ENCODE measurements around the gene TPPP. TPM values are rescaled to one million over a fixed set of nuclear protein-coding genes. Genes with fewer than 3 reads are reported as not detected.
"Not testable (repeated sequence)": the region's sequence is repeated elsewhere in the genome, so short reads cannot be mapped to it uniquely, and the experiment has no call there.

Gene TPPP
- total RNA-seq, 1 donor from 2014 or later, result 1.1 TPM

DNA sequence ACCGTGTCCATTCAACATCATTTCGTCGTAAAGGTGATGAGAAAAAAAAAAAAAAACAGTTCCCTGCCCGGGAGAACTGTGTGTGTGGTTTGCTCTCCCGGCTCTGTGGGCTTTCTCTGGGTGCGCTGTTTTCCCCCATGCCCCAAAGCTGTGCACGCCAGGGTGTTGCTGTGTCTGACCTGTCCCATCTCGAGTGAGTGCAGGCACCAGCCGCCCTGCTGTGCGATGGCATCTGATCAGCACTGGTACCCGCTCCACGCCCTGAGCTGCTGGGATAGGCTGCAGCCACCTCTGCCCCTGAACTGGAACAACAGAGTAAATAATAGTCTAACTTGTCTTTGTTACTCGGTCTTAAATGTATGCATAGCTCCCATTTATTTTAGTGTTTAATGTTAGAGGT is 47.7 kb downstream of the TPPP start:
- no peak for DNase-seq

DNA sequence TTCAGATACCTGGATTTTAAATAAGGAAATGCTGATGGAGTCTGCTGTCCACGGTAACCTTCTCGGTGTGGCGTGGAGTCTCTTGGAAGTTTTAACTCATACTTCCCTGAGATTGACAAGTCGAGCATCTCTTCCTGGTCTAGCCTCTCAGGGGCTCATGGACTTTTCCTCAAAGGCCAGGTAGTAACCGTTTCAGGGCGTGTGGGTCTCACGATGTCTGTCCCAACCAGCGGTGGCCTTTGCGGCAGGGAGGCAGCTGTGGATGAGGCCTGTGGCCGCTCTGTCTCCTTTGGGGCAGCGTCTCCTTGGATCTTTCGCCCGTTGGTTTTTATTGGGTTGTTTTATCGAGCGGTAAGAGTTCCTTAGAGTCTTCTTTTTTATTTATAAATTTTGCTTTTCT is 48.2 kb downstream of the TPPP start:
- DNase-seq, result no peak

DNA sequence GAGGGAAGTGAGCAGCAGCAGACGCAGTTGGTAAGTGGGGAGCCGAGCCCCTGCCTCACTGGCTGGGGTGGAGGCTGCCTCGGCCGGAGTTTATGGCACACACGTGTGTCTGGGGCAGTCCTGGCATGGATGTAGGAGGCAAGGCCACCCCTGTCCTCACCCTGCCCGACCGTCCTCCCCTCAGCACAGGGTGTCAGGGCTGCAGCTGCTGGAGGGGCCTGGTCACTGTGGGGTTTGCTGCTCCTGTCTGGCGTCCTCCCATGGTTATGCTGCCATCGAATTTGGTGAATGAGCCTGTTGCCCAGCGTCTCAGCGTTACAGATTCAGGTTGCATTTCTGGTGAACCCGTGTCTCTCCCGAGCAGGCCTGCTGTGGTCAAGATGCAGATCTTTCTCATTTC is 48.6 kb downstream of the TPPP start:
- DNase-seq, result no peak

DNA sequence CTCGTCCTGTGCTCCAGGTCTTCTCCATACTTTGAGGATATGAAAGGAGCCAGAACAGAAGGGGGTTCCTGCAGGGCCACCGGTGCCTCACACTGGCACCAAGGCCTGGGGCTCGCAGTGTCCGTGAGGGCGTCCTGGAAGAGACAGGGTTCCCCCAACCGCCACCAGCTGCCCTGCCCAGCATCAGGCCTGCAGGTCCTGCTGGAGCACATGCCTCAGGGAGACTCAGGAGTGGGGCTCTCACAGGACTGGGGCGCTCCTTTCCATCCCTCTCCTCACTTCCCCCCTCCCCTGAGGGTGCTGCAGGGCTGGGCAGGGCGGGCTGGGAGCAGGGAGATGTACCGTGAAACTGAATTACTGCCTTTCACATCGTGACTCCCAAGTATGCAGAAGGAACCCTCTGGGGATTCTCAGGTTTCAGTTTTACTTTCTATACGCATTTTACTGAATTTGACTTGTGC is 49.3 kb downstream of the TPPP start:
- no peak for DNase-seq

DNA sequence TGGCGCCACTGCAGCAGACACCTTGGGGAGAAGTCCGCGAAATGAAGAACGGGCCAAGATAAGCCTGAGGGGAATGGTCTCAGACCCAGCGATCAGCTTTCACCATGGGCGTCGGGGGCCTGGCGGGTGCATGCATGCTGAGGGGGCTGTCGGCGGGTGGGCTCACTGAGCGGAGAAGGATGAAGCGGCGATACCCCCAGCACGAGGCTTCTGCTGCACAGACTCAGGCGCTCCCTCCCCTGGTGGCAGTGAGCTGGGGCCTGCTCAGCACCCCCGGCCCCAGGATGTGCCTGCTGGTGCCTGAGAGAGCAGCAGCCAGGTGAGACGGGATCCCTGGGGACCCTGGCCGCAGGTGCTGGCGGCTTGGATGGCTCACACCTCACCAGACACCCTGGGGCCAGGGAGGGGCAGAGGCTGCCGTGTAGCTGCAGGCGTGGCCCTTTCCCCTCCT is 49.8 kb downstream of the TPPP start:
- no peak for DNase-seq

DNA sequence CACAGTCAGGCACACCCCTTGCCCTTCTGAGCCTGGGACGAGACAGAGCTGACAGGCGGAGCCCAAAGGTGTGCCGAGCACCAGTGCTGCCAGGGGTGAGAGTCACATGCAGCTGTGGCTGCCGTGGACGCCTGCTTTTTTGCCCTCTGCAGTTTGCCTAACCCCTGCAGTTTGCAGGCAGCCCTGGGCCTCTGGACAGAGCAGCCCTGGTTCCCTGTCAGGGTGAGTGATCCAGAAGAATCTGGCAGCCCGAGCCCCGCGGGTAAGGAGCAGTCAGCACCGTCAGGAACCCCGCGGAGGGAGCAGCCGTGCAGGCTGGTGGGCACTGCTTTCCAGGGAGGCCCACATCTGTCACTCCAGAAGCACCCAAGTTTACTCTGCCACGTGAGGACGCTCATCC is 50.7 kb downstream of the TPPP start:
- DNase-seq, result no peak

DNA sequence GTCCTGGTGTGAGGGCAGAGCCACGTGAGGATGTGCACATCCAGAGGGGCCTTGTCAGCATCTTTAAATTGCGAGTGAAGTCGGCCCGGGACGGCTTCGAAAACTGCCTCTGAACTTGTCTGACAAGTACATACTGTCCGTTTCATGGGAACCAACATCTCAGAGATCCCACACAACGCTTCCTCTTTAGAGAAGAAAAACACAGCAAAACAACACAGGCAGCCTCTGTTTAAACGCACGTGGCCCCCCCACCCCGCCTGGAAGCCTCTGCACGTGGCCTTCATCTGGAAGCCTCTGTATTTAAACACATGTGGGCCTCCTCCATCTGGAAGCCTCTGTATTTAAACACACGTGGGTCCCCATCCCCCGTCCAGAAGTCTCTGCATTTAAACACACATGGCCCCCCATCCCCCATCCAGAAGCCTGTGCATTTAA is 51.8 kb downstream of the TPPP start:
- peak; percentile 8 for DNase-seq

DNA sequence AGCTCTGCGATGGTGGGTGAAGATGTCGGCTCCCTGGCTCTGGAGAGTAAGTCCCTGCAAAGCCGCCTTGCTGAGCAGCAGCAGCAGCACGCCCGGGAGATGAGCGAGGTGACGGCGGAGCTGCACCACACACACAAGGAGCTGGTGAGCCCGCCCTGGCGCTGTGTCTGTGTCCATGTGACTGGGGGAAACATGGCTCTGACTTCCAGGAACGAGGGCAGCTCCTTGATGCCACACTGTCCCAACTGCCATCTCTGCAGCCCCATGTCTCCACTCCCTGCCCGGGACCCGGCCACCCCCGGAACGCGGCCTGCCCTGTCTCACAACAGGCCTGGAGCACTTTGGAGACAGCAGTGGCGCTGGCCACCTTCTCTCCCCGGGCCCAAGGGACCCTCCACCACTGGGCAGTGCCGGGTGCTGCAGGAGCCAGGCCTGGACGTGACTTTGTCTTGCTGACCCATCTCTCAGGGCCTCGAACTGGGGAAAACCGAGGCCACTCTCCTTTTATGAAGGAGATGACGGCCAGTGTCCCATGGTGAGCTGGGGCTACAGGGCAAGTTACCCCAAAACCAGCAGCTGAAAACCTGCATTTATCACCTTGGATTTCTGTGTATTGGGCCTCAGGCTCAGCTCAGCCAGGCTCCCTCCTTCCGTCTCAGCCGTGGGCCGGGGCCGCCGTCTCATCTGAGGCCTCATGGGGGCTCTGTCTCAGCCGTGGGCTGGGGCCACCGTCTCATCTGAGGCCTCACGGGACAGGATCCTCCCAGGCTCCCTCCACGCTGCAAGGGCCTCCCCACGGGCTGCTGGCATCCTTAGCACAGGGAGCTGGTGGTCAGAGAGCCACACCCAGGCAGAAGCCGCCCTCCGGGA is 52.5 kb downstream of the TPPP start:
- no peak for DNase-seq

DNA sequence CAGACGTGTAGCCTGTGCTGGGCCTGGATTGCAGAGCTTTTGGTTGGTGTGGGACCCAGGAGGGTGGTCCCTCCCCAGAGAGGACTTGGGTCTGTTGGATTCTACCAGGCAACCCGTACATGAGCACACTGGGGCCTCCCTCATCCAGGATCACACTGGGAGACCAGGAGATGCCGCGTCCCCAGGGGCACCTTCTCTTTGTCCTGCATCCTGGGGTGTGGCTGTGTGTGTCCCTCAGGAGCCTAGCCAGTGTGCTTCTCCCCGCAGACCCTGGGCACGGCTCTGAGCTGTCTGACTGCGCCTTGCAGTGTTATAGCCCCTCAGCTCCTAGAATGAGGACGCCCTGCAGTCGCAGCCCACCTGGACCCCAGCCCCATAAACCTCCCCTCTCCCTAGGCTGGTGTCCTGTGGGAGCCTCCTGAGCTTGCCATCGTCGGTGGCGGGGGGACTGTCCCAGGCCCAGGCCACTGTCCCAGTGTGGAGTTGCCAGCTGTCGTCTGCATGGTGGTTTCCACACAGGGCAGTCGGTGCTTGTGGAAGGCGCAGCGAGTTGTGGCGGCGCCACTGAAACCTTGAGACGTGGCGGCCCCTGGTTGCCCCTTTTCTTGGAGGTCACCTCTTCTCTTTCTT is 53.5 kb downstream of the TPPP start:
- no peak for DNase-seq

DNA sequence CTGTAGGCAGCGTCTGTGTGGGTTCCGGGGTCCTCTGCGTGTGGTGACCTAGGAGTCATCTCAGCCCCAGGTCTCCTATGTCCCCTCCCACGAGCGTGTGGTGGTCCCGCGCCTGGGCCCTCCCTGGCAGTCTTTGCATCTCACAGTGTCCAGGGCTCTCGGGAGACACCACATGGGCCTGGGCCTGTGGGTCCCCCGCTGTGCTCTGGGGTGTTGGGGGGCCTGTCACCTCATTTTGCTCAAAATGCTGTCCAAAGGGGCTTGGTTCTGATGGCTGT is 54.0 kb downstream of the TPPP start:
- DNase-seq, result no peak

DNA sequence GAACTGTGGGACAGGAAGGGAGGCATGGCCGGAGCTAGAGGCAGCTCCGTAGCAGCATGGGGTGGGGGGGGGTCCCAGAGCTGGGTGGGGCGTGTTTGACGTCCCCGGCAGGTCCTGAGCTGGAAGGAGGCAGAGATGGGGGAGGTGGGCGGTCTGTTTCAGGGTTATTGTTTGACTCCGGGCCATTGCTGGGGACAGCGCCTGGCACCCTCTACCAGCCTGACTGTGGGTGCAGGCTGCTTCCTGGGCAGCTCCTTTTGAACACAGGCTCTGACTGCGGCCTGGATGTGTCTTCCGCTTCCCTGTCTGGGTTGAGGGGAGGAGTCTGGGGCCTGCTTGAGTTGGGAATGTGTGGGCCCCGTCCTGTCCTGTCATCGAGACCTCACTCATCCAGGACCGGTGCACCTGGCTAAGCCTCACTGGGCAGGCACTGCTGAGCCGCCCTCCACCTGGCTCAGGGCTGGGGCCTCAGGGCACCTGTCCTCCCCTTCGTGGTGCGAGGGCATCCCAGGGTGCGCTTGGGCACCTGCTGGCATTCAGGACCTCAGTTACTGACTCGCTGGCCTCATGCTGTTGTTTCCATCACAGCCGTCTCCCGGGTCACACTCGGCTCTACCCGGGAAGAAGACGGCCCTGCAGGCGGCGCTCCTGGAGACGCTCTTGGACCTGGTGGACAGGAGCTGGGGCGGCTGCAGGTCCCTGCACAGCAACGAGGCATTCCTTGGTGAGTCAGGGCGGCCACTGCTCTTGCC is 54.5 kb downstream of the TPPP start:
- no peak for DNase-seq

DNA sequence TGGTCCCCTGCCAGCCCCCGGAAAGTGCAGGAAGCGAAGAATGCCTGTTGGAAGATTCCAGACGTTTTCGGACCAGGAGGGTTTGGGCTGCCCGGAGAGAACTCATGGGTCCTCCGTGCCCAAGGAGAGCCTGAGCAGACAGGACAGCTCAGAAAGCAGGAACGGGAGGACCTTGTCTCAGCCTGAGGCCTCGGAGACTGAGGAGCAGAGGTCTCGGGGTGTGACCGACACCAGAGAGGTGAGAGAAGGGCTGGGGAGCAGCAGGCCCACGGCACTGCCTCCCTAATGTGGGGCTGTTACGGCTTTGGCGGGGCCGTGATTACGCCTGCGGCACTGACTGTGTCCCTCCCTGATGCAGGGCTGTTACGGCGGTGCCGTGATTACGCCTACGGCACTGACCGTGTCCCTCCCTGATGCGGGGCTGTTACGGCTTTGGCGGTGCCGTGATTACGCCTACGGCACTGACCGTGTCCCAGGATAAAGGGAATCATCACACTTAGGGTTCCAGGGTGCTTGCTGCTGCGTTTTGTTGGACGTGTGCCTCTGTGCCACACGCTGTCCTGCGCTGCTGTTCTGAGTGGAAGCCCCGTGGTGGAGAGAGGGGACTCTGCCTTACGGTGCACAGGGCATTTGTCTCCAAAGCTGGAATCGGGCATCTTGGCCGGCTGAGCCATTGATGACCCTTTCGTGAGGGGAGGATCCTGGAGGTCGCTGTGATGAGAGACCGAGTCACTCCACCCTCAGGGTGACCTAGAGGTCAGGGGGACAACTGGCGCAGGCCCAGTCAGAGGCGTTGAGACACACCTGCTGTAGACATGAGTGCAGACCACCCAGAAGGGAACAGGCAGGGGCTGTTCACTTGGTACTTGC is 55.3 kb downstream of the TPPP start:
- DNase-seq, result no peak

DNA sequence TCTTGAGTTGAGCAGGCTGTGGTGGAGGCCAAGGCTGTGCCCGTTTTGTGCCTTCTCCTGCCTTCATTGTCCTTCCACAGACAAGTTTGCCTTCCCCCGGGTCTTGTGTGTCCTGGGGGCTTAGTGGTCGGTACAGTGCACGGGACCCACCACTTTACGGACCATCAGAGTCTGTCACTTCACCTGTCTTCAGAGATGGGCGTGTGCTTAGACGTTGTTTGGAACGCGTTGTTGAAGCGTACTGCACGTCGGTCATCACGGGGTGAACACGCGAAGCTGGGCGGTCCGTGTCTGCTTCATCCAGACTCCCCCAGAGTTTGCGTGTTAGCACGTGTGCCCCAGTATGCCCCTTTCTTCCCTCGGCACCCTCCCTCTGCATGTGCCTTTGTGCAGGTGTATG is 56.2 kb downstream of the TPPP start:
- no peak for DNase-seq

DNA sequence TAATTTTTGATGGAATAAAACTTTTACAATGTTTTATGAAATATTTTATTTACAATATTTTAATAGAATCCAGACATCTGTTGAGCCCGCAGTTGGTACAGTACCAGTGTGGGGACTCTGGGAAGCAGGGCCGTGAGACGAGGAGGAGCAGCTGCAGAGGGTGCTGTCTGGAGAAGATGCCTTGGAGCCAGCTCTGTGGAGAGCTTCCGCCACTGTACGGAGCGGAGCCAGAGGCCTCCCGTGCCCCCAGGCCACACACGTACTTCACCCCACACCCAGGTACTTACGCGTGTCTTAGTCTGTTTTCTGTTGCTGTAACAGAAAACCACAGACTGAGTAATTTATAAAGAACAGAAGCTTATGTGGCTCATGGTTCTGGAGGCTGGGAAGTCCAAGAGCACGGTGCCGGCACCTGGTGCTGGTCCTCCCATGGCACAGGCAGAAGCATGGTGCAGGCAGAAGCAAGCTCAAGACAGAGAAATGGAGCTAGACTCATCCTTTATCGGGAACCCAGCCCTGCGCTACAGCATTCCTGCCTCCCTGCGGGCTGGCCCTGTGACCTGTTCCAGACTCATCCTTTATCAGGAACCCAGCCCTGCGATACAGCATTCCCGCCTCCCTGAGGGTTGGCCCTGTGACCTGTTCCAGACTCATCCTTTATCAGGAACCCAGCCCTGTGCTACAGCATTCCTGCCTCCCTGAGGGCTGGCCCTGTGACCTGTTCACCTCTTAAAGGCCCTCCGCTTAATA is 57.7 kb downstream of the TPPP start:
- DNase-seq, result no peak

DNA sequence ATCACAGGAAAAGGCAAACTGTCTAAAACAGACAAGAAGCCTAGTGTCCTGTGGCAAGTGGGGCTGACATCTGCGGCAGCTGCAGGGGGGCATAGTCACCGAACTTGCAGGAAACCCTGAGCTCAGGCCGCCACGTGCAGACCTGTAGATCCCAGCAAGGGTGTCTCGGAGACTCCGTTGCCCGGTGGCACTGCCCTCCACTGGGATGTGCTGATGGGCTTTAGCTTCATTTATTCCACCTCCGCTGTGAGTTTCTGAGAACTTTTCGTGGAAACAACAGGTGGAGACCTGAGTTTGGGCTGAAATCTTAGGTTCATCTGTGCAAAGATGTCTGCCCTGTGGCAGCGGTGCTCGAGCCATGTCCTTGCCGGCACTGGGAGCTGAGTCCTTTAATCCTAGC is 59.0 kb downstream of the TPPP start:
- no peak for DNase-seq

DNA sequence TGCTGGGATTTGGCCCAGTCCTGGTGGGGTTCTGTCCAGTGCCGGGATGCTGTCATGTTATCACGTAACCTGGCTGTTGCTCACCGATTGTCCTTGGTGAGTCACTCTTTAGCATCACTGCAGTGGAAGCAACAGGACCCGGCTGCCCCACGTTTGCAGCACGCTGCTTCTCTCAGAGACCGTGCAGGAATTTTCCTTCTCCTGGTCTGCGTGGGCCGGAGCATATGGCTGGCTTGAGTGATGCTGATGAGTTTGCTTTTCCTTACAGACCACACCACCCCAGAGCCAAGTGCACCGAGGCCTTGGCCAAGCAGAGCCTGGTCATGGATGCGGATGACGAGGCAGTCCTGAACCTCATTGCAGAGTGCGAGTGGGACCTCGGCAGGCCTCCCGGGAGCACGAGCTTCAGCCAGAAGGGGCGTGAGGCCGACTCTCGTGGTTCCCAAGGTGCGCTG is 59.6 kb downstream of the TPPP start:
- DNase-seq, result no peak

DNA sequence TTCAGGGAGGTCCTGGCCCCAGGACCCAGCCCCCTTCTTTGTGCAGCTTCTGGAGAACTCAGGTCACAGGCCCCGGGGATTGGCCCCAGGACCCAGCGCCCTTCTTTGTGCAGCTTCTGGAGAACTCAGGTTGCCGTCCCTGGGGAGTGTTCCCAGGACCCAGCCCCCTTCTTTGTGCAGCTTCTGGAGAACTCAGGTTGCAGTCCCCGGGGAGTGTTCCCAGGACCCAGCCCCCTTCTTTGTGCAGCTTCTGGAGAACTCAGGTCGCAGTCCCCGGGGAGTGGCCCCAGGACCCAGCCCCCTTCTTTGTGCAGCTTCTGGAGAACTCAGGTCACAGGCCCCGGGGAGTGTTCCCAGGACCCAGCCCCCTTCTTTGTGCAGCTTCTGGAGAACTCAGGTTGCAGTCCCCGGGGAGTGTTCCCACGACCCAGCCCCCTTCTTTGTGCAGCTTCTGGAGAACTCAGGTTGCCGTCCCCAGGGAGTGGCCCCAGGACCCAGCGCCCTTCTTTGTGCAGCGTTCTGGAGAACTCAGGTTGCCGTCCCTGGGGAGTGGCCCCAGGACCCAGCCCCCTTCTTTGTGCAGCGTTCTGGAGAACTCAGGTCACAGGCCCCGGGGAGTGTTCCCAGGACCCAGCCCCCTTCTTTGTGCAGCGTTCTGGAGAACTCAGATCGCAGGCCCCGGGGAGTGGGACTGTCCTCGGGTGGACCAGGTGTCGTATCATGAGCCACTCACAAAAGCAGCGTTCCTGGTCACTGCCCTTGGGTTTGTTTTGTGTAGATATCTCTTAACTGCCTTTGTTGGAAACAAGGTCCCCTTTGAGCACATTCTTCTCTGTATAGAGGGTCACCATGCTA is 64.6 kb downstream of the TPPP start:
- not testable (repeated sequence) for DNase-seq

DNA sequence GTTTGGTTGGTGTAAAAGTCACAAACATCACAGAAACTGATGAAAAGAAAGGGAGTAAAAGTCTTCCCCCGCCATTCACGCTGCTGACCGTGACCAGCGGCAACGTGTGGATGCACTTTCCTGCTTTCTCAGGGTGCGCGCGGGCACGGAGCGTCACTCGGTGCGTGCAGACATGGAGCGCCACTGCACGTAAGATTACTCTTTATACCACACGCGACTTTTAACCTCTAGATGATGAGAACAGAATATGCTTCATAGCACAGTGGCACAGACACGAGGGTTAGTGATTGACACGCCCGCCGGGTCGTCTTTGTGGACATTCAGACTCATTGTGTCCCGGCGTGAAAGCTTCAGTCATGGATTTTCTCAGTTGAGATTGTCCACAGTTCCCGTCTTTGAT is 65.3 kb downstream of the TPPP start:
- DNase-seq, result no peak

DNA sequence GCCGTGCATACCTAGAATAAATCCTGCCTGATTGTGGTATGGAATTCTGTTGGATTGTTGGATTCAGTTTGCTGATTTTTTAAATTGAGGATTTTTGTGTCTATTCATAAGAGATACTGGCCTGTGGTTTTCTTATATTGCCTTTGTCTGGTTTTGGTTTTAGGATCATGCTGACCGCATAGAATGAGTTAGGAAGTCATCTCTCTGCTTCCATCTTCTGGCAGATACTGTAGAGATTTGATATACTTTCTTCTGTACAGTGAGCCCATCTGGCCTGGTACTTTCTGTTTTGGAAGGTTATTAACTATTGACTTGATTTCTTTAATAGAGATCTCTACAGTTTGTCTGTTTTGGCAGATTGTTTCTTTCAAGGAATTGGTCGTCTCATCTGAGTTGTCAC is 66.3 kb downstream of the TPPP start:
- DNase-seq, result no peak

DNA sequence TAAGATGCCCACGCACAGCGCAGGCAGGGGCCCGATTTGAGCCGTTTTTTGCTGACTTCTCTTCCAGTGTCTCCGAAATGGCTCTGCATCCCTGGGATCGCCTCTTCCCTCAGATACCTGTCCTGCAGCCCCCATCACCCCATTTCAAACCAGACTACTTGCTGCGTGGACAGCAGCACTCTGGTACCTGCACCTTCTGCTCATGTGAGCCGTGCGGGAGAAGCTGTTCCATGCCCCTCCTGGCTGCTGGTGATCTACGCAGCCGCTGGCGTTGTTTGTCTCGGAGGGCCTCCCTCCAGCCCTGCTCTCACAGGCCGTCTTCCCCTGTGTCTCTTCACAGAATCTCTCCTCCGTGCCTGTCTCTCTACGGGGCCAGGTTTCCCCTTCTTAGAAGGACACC is 67.6 kb downstream of the TPPP start:
- DNase-seq, result no peak

DNA sequence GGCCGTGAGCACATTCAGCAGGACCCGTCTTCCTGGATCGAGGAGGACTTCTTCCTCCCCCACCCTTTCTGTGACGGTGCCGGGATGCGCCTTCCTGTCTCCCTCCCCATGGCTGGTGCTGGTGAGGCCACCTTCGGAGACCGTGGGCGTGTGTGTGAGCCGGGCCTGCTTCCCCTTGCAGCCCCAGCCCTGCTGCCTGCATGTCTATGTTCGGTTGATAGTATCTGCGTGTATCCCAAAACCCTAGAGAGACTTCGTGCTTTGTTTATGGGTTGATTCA is 68.3 kb downstream of the TPPP start:
- no peak for DNase-seq
